ENCODE results near the gene JMJD7. TPM values are rescaled to one million over a fixed set of nuclear protein-coding genes. Genes with fewer than 3 reads are reported as not detected.

The JMJD7 gene
- total and polyA plus RNA-seq, 12 donors: 4.0 to 20.6 (median 12.7) TPM

DNA sequence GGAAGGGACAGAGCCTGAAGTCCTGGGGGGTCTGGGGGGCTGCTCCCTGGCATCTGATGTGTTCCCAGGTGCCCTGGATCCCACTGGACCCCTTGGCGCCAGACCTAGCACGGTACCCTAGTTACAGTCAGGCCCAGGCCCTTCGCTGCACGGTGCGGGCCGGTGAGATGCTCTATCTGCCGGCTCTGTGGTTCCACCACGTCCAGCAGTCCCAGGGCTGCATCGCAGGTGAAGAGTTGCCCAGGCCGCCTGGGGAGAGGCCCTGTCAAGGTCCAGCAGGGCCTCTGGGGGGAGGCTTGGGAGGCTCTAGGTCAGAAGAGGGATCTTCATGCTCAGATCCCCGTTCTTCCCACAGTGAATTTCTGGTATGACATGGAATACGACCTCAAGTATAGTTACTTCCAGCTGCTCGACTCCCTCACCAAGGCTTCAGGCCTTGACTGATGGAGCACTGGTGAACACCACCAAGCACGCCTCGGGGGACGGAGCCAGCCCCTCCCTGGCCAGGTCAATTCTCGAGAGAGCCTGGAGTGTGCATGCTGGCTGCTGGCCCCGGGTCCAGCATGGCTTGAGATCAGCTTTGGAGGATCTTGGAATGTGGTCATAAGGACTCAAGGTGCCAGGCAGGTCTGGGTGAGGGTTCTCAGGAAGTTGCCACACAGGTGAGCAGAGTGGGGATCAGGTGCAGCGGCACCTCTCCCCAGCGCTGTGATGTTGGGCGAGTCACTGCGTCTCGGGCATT, 9.0 kb downstream of the JMJD7 start:
- no peaks in the 10 kb centered on the region for H3K27me3 ChIP-seq
- TF ChIP-seq CTCF (IDR thresholded peaks at IDR 0.05) (no peak), POLR2A (IDR thresholded peaks at IDR 0.05) (no peak)
- WGBS, 4 donors: 90 to 100% (median 97%) methylated on average over 5 to 23 of the region's 23 CpGs
- H3K27ac ChIP-seq: no peak overlapping the region
- H3K9me3 ChIP-seq (replicated peaks in 1 of 3): no peaks in the 10 kb centered on the region
- no peak overlapping the region for H3K4me3 ChIP-seq
- intact Hi-C loops (cut with DNase I): no loop called here
- DNase-seq: no peak
- H3K4me1 ChIP-seq (replicated peaks in 1 of 2): no peaks in the 10 kb centered on the region
- no peaks in the 10 kb centered on the region for H3K36me3 ChIP-seq (replicated peaks in 1 of 2)

DNA sequence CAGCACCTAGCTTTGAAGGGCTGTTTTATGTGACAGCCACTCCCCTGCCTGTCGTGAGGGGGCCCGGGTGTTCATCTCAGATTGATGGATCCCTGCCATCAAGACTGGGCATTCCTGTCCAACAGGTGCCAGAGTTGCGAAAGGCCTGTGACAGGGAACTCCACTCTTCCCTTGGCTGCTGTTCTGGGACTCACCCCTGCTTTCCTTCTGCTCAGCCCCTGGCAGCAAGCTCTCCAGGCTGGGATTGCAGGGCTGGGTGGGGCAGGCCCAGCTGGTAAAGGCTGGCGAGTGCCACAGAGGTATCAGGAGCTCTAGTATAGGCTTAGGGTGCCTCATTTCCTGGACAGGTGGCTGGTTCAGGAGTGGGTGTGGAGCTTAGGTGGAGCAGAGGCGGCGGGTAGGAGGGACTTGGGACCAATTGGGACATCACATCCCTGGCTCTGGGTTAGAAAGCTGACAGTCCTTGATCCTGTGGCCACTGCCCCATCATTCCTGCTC, 10.6 kb downstream of the JMJD7 start, which contains the start of gene PLA2G4B:
Gene PLA2G4B, plus strand, starts transcription at position 448 of the 498 bp plus-strand sequence. CDS start 67 bp downstream, outside the sequence.
- 89 to 98% (median 90%) methylated on average over 2 to 6 of the region's 6 CpGs for WGBS, 4 donors
- H3K4me3 ChIP-seq: no peak within 1 kb of the TSS
- DNase-seq: no peak
- no peaks in the 10 kb centered on the region for H3K27me3 ChIP-seq
- no peaks in the 10 kb centered on the region for H3K4me1 ChIP-seq (replicated peaks in 1 of 2)
- TF ChIP-seq POLR2A (IDR thresholded peaks at IDR 0.05) (no peak), CTCF (IDR thresholded peaks at IDR 0.05) (no peak)
- no peak within 1 kb of the TSS for H3K27ac ChIP-seq
- H3K9me3 ChIP-seq (replicated peaks in 1 of 3): no peaks in the 10 kb centered on the region
- peaks cover 0 to 1% of the 10 kb centered on the region in 2 donors for H3K36me3 ChIP-seq (replicated peaks in 1 of 2)
- intact Hi-C loops (cut with DNase I): no loop called here

DNA sequence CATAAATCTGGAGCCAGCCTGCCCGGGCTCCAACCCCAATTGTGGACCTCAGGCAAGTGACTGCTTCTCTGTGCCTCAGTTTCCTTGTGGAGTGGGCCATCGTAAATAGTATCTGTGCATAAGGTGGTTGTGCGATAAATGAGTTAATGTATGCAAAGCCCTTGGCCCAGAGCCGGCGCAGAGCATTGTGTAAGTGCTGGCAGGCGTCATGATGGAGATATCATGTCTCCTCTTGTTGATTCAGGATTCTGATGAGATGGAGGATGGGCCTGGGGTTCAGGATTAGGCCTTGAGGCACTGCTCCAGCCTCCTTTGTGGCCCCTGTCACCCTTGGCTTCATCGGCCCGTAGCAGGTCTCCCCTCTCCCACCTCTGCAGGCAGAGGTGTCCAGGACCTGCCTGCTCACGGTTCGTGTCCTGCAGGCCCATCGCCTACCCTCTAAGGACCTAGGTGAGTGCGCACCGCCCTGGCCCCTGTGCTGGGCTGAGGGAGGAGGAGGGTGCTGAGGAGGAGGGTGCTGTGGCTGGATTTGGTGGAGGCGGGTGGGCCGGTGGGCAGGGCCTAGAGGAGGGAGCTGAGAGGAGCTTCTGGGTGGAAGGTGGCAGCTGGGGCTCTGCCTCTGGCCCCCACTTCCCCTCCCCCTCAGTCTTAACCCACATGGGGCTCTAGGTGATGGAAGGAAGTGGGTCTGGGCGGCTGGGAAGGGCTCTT, 12.0 kb downstream of the JMJD7 start:
- DNase-seq: no peak
- Histone ChIP-seq H3K4me3 (no peak overlapping the region), H3K36me3 (replicated peaks in 1 of 2) (peaks cover 0 to 3% of the 10 kb centered on the region in 2 donors), H3K9me3 (replicated peaks in 1 of 3) (no peaks in the 10 kb centered on the region), H3K4me1 (replicated peaks in 1 of 2) (no peaks in the 10 kb centered on the region), H3K27me3 (no peaks in the 10 kb centered on the region), H3K27ac (no peak overlapping the region)
- WGBS, 4 donors: 94 to 98% (median 95%) methylated on average over 9 to 16 of the region's 16 CpGs
- intact Hi-C loops (cut with DNase I): no loop called here
- no peak for TF ChIP-seq CTCF (IDR thresholded peaks at IDR 0.05)
- TF ChIP-seq POLR2A (IDR thresholded peaks at IDR 0.05): no peak

- Histone ChIP-seq H3K27me3 (no peaks in the 10 kb centered on the region), H3K4me3 (no peak overlapping the region), H3K9me3 (replicated peaks in 1 of 3) (no peaks in the 10 kb centered on the region), H3K36me3 (replicated peaks in 1 of 2) (peaks cover 0 to 5% of the 10 kb centered on the region in 2 donors), H3K4me1 (replicated peaks in 1 of 2) (no peaks in the 10 kb centered on the region), H3K27ac (no peak overlapping the region)
- DNase-seq: peak in 1 of 7 donors; percentile 74
- no peak for TF ChIP-seq CTCF (IDR thresholded peaks at IDR 0.05)
- no peak for TF ChIP-seq POLR2A (IDR thresholded peaks at IDR 0.05)
- intact Hi-C loops (cut with DNase I): no loop called here
- 67 to 96% (median 90%) methylated on average over 5 to 15 of the region's 15 CpGs for WGBS, 4 donors
These were observed 12.8 kb downstream of the JMJD7 start for GRCh38 chr15:41840673-41841072.
